Measurements from ENCODE around the gene FSTL4. TPM values are rescaled to one million over a fixed set of nuclear protein-coding genes. Genes with fewer than 3 reads are reported as not detected.
A peak's percentile ranks its signal among the peaks of the same experiment; 100 is the strongest.

FSTL4 gene
- total RNA-seq, 1 donor from 2014 or later, result 0.67 TPM

DNA sequence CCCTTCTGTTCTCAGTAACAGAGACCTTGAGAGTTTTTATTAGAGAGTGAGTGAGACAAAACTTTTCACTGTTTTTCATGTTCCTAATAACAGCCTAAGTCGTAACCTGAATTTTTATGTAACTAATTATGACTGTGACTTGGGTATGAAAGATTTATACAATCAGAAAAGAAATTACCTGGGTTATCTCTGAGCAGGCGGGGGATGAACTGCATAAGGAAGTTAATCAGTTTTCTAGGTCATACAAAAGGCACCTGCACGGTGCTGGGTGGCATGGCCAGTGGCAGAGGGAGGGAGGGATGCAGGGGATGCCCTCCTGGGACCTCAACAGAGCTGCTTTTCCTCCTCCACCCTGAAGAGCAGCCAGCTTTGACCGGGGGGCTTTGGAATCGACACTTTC lies 340.7 kb downstream of the FSTL4 start:
- DNase-seq, result no peak
- intact Hi-C loops (cut with DNase I), result no loop called here
- Histone ChIP-seq H3K36me3 (no peaks in the 10 kb centered on the region), H3K27ac (no peak overlapping the region), H3K27me3 (no peaks in the 10 kb centered on the region), H3K4me3 (no peak overlapping the region), H3K9me3 (no peaks in the 10 kb centered on the region), H3K4me1 (no peaks in the 10 kb centered on the region)
- no peak for ATAC-seq
- TF ChIP-seq, protein P1, sequence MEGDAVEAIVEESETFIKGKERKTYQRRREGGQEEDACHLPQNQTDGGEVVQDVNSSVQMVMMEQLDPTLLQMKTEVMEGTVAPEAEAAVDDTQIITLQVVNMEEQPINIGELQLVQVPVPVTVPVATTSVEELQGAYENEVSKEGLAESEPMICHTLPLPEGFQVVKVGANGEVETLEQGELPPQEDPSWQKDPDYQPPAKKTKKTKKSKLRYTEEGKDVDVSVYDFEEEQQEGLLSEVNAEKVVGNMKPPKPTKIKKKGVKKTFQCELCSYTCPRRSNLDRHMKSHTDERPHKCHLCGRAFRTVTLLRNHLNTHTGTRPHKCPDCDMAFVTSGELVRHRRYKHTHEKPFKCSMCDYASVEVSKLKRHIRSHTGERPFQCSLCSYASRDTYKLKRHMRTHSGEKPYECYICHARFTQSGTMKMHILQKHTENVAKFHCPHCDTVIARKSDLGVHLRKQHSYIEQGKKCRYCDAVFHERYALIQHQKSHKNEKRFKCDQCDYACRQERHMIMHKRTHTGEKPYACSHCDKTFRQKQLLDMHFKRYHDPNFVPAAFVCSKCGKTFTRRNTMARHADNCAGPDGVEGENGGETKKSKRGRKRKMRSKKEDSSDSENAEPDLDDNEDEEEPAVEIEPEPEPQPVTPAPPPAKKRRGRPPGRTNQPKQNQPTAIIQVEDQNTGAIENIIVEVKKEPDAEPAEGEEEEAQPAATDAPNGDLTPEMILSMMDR (IDR thresholded peaks at IDR 0.05), result no peak

DNA sequence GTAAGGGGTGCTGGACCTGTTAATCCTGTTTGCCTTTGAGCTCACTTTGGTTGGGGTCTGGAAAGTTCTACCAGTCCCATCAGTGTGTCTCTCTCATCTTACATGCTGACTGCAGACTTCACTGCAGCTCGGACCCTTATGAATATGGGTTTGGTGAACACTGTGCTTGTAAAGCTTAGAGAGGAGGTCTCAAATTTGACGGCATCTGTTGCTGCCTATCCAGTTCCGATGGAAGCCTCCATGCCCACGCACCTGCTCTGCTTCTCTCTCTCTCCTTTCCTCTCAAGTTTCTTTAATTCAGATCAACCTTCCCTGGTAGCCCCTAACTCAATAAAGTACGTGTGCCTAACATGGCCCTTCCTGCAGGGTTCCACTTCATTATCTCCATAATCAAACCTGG lies 342.6 kb downstream of the FSTL4 start:
- Histone ChIP-seq H3K4me3 (no peak overlapping the region), H3K4me1 (no peaks in the 10 kb centered on the region), H3K9me3 (no peaks in the 10 kb centered on the region), H3K36me3 (no peaks in the 10 kb centered on the region), H3K27me3 (no peaks in the 10 kb centered on the region), H3K27ac (no peak overlapping the region)
- intact Hi-C loops (cut with DNase I), result no loop called here
- TF ChIP-seq, protein P1 (IDR thresholded peaks at IDR 0.05), result no peak
- DNase-seq, result no peak
- no peak for ATAC-seq

DNA sequence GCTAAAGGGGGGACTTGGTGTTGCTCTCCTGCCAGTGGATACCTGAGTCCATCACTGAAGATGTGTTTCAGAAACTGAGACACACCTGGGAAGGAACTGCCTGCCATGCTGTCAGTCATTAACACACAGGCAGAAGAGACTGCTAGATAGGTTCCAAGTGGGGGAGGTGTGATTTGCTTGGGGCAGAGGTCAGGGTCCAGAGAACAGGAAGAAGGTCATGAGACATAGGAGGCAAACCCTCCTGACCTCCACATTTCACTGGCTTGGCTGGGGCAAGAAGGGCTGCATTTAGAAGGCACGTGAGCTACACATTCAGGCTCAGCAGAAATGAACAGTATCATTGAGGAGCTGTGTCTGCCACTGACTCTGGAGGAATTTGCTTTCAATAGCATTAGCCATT lies 344.7 kb downstream of the FSTL4 start:
- peak; percentile 17 for ATAC-seq
- H3K36me3 ChIP-seq, result no peaks in the 10 kb centered on the region
- no peak overlapping the region for H3K4me3 ChIP-seq
- H3K4me1 ChIP-seq, result no peaks in the 10 kb centered on the region
- no peaks in the 10 kb centered on the region for H3K9me3 ChIP-seq
- no peak for DNase-seq
- intact Hi-C loops (cut with DNase I), result no loop called here
- TF ChIP-seq, protein P1 (IDR thresholded peaks at IDR 0.05), result no peak
- H3K27ac ChIP-seq, result no peak overlapping the region
- H3K27me3 ChIP-seq, result no peaks in the 10 kb centered on the region

DNA sequence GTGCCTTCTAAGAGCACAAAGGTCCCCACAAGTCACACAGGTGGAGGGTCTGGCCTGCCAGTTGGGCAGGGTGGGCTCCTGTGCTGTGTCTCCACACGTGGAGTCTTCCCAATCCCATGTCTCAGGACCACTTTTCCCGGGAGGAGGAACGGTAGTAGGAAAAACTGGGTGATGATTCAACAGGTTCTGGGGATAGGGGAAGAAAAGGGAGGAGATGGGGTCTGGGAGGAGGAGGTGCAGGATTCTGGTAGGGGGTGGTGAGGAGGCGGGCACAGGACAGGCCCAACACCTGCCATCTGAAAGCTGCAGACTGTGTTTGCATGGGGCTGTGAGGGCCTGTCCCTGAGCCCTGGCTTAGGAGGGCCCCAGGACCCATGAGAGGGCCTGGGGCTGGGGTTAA lies 345.4 kb downstream of the FSTL4 start:
- H3K27ac ChIP-seq, result no peak overlapping the region
- no peaks in the 10 kb centered on the region for H3K36me3 ChIP-seq
- no peaks in the 10 kb centered on the region for H3K9me3 ChIP-seq
- ATAC-seq (no peak), DNase-seq (no peak)
- H3K27me3 ChIP-seq, result no peaks in the 10 kb centered on the region
- intact Hi-C loops (cut with DNase I), result no loop called here
- TF ChIP-seq, protein P1 (IDR thresholded peaks at IDR 0.05), result no peak
- H3K4me1 ChIP-seq, result no peaks in the 10 kb centered on the region
- H3K4me3 ChIP-seq, result no peak overlapping the region

DNA sequence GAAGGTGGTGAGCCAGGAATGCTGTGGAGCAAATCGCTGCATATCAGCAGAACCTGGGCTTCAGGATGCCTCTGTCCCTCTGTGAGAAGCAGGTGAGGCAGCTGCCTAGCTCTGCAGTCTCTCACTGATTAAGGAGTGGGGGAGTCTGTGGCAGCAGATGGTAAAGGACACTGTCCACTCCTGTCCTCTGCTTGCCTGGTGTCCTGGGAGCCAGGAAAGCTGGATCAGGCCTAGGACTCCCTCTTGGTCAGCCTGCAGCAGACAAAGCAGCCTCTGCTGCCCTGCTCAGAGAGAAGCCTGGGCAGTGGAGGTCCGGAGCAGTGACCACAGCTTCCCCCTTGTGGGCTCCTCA lies 345.8 kb downstream of the FSTL4 start:
- Histone ChIP-seq H3K9me3 (no peaks in the 10 kb centered on the region), H3K36me3 (no peaks in the 10 kb centered on the region), H3K27me3 (no peaks in the 10 kb centered on the region), H3K27ac (no peak overlapping the region), H3K4me3 (no peak overlapping the region), H3K4me1 (no peaks in the 10 kb centered on the region)
- DNase-seq (no peak), ATAC-seq (peak; percentile 7)
- TF ChIP-seq, protein P1 (IDR thresholded peaks at IDR 0.05), result no peak
- intact Hi-C loops (cut with DNase I), result no loop called here
